ENCODE results near the gene GATA3. TPM values are rescaled to one million over a fixed set of nuclear protein-coding genes. Genes with fewer than 3 reads are reported as not detected.

Gene GATA3
- total and polyA plus RNA-seq, 2 of the 8 experiments (the other 6 are each of a cell fraction or from before 2014, with no cell fraction given), result 0.02 to 0.43 TPM

GRCh38 chr10:8053446-8054243, 843 bp upstream of the GATA3 start:
- Histone ChIP-seq H3K79me2 (ENCODE audit: control insufficient read depth in 1 of 2, insufficient read depth in 2 of 2, low read length in 2 of 2) (no peaks in the 10 kb centered on the region), H3K4ac (replicated peaks; ENCODE audit: insufficient read length, low read depth, low read length) (no peak overlapping the region), H2AFZ (ENCODE audit: low read length) (no peak overlapping the region), H3K4me1 (replicated peaks in 1 of 4; ENCODE audit: control insufficient read depth in 3 of 4, insufficient read depth in 4 of 4, low read length in 3 of 4) (peaks cover 5 to 46% (median 25%) of the 10 kb centered on the region in 4 experiments), H2BK5ac (ENCODE audit: low read depth, low read length) (no peak overlapping the region), H2BK120ac (replicated peaks; ENCODE audit: low read depth, low read length) (no peak overlapping the region), H3K14ac (ENCODE audit: insufficient read length) (no peak overlapping the region), H3K56ac (replicated peaks; ENCODE audit: insufficient read length, low read depth, low read length) (no peak overlapping the region), H2BK15ac (ENCODE audit: low read length) (no peak overlapping the region), H3K36me3 (ENCODE audit: control insufficient read depth in 2 of 4, insufficient read depth in 4 of 4, low read length in 3 of 4) (no peaks in the 10 kb centered on the region; a peak in 1 of 8 replicates), H3K27me3 (replicated peaks in 1 of 4; ENCODE audit: control insufficient read depth in 3 of 4, extremely low read depth in 1 of 4, insufficient read depth in 3 of 4, low read length in 3 of 4) (peaks cover 69 to 98% (median 95%) of the 10 kb centered on the region in 4 experiments), H3K9me3 (ENCODE audit: insufficient read depth in 2 of 2, low read depth in 1 of 2, low read length in 1 of 2) (no peaks in the 10 kb centered on the region), H3K4me3 (ENCODE audit: extremely low read depth in 1 of 4, insufficient read depth in 2 of 4, low read depth in 3 of 4, low read length in 4 of 4) (peak overlapping the region; percentile 33 to 61 (median 40)), H4K5ac (ENCODE audit: insufficient read length, low read depth, low read length) (no peak overlapping the region), H2BK12ac (ENCODE audit: low read depth, low read length) (no peak overlapping the region), H2BK20ac (ENCODE audit: low read length) (no peak overlapping the region), H3K27ac (ENCODE audit: low read depth, low read length) (no peak overlapping the region), H4K91ac (replicated peaks; ENCODE audit: insufficient read length, low read length) (no peak overlapping the region), H3K18ac (ENCODE audit: extremely low read depth, low read length) (no peak overlapping the region; the same call in 1 of the 2 replicates), H3K4me2 (ENCODE audit: insufficient read depth in 1 of 2, low read depth in 2 of 2, low read length in 2 of 2) (peak overlapping the region; percentile 84 to 94), H3K23me2 (ENCODE audit: low read depth, low read length) (peaks cover 24% of the 10 kb centered on the region), H4K8ac (ENCODE audit: extremely low read depth, insufficient read depth, low read length) (no peak overlapping the region), H3K9ac (replicated peaks in 1 of 4; ENCODE audit: extremely low read depth in 1 of 4, low read depth in 3 of 4, low read length in 3 of 4) (no peak overlapping the region), H3K23ac (ENCODE audit: insufficient read length) (no peak overlapping the region), H4K20me1 (replicated peaks in 1 of 2; ENCODE audit: control insufficient read depth in 1 of 2, insufficient read depth in 2 of 2, low read length in 2 of 2) (peaks cover 9 to 14% of the 10 kb centered on the region in 2 experiments), H3K79me1 (ENCODE audit: low read depth, low read length) (no peaks in the 10 kb centered on the region), H2AK5ac (ENCODE audit: low read depth, low read length) (no peak overlapping the region)
- ChIA-PET POLR2A (ENCODE audit: partially characterized antibody) (no interaction called here), CTCF (ENCODE audit: partially characterized antibody) (interaction anchor here (0.6 to 1.2 kb wide), 6 partner anchors 10 to 393 kb away, joined by 3 to 5 read pairs (median 3); no protein-coding TSS in a partner anchor)
- no peak for FAIRE-seq
- DNase-seq (ENCODE audit: low read depth in 1 of 2, low spot score in 2 of 2), result peak in 1 of 2 experiments; percentile 91
- WGBS, 2 experiments (ENCODE audit: extremely low coverage in 1 of 2, insufficient coverage in 1 of 2, insufficient read length in 1 of 2, insufficient replicate concordance in 2 of 2, low coverage in 1 of 2, low lambda C conversion rate in 2 of 2, missing lambda C conversion rate in 1 of 2), result 2% methylated on average over 40 of the region's 60 CpGs; no CpG with 5 or more reads in 1 of the 2 experiments
- TF ChIP-seq ATF3 (IDR thresholded peaks at IDR 0.05; ENCODE audit: insufficient read depth, low read depth, low read length), result no peak
- TF ChIP-seq EP300 (IDR thresholded peaks at IDR 0.05; ENCODE audit: borderline replicate concordance in 1 of 2, low read depth in 2 of 2, low read length in 2 of 2), result no peak
- peak; percentile 78 for TF ChIP-seq ASH2L (IDR thresholded peaks at IDR 0.05; ENCODE audit: low read length)
- TF ChIP-seq PHF8 (conservative IDR thresholded peaks at IDR 0.05; ENCODE audit: low read depth, low read length), result 0 out of 2 replicates have a peak, but pooled peaks have one; percentile 24
- no peak for TF ChIP-seq CBX8 (IDR thresholded peaks at IDR 0.05; ENCODE audit: borderline replicate concordance, low read depth, low read length)
- TF ChIP-seq POLR2A (IDR thresholded peaks at IDR 0.05; ENCODE audit: control extremely low read depth in 1 of 2, low read depth in 2 of 2, low read length in 2 of 2), result no peak
- TF ChIP-seq RFX5 (IDR thresholded peaks at IDR 0.05; ENCODE audit: borderline replicate concordance, low read depth, low read length), result no peak
- 0 out of 2 replicates have a peak, but pooled peaks have one; percentile 25 for TF ChIP-seq RBBP5 (IDR thresholded peaks at IDR 0.05; ENCODE audit: borderline replicate concordance, low read depth, low read length)
- TF ChIP-seq GABPA (IDR thresholded peaks at IDR 0.05; ENCODE audit: borderline replicate concordance, insufficient read depth, low read length), result no peak
- TF ChIP-seq BACH1 (IDR thresholded peaks at IDR 0.05; ENCODE audit: low read length), result no peak

All from H1 (cell line).